Stimulated activated CD8-positive, alpha-beta memory T cell treated with anti-CD3 and anti-CD28 coated beads, Interleukin-12 subunit alpha, Interleukin-12 subunit beta, amount 100 ng/mL, for 1 hour (primary cell): ENCODE measurements around the gene NIPAL4.
"Not testable (repeated sequence)": the region's sequence is repeated elsewhere in the genome, so short reads cannot be mapped to it uniquely, and the experiment has no call there.

Experiments
- DNase-seq: peaks from one replicate; pipeline ENCODE4 v3.0.0-alpha.2; 2020; ENCODE audit warnings: low read depth

Gene NIPAL4

GRCh38 chr5:157463621-157464518, 3.9 kb downstream of the NIPAL4 start:
- no peak for DNase-seq

DNA sequence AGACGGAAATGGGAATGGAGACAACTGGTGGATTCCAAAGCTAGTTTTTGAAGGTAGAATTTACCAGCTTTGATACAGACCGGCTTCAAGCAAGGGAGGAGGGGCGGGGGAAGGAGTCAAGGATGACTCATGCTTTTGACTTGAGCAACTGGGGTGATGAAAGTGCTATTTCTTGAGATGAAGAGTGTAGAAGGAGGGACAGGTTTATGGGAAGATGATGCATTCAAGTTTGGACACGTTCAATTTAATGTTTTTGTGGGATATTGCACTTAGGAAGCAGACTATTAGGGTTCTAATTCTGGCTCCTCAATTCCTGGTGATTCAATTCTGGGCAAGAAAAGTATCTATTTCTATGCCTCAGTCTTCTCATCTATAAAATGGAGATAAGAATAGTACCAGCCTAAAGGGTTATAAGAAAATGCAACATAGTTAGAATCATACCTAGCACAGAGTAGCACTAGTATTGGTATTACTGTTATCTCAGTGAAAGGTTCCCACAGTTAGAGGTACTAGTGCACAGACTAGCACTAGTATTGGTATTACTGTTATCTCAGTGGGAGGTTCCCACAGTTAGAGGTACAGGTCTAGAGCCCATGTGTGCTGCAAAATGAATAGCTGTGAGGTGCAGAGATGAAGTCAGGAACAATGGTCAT, 4.6 kb downstream of the NIPAL4 start:
- no peak for DNase-seq

DNA sequence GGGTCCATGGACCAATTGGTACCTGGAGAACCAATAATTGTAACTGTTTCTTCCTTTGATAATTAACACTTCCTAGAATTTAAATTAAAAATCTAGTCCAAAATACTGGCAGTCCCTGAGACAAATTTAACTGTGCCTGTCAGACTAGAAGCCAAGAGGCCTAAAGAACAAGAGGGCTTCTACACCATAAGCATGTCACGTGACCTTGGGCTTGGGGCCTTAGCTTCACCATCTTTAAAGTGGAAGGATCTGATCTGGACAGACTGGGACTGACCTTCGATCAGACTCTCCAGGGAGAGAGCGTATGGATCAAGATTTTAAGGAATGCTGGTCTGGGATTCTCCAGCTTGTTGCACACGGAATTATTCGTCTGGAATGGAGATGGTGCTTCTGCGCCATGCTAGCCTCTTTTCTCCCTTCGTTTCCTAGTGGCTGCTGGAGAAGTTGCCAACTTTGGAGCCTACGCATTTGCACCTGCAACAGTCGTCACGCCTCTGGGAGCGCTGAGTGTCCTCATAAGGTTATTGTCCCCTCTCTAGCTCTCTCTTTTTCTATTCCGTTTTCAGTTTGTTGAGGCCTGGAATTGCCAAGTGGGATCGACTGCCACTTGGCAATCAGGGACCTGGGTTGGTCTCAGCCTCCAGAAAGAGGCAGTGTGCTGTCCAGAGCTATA, 8.4 kb downstream of the NIPAL4 start:
- DNase-seq, result no peak

GRCh38 chr5:157469073-157469472, 9.1 kb downstream of the NIPAL4 start:
- no peak for DNase-seq

GRCh38 chr5:157469687-157470086, 9.7 kb downstream of the NIPAL4 start:
- DNase-seq, result no peak

- DNase-seq, result no peak
These were observed 10.6 kb downstream of the NIPAL4 start for GRCh38 chr5:157470631-157471030.

- no peak for DNase-seq
These were observed 11.7 kb downstream of the NIPAL4 start for GRCh38 chr5:157471709-157472108.

DNA sequence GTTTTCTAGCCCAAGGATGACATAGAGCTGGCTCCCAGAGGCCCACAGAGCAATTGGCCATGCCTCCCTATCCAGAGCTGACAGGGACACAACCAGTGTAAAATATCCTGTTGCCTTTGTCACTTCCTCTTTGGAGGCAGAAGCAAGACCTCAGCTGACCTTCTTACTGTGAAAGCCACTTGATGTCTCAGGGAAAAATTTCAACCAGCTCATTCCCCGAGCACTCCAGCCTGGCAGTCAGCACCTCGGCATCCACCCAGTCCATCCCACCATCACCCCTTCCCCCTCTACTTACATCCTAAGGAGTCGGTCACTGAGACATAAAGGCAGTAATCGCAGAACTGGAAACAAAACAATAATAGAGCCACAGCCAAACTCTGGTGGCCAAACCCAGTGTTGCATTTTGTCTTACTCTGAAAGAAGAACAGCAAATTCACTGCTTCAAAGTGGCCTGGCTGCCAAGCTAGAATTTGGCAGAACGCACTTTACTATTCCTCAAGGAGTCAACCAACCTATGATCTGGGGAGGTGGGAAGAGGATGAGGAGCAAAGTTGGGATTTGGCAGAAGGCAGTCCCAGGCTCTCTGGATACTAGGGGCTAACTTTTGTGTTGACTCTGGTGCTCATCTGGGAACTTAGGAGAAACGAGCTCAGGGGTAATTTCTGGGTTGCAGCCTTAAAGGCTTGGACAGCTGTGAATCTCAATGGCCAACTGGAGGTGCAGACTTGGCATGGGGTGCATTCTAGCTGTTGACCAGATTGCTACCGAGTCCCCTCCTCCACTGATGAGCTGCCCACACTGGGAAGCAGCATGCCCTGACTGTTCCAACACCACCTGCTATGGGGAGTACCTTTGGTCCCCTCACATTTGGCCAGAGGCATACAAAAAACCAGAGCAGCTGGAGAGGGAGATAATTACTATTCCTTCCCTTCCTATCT, 13.6 kb downstream of the NIPAL4 start:
- no peak for DNase-seq

GRCh38 chr5:157475432-157475831, 15.4 kb downstream of the NIPAL4 start:
- no peak for DNase-seq

DNA sequence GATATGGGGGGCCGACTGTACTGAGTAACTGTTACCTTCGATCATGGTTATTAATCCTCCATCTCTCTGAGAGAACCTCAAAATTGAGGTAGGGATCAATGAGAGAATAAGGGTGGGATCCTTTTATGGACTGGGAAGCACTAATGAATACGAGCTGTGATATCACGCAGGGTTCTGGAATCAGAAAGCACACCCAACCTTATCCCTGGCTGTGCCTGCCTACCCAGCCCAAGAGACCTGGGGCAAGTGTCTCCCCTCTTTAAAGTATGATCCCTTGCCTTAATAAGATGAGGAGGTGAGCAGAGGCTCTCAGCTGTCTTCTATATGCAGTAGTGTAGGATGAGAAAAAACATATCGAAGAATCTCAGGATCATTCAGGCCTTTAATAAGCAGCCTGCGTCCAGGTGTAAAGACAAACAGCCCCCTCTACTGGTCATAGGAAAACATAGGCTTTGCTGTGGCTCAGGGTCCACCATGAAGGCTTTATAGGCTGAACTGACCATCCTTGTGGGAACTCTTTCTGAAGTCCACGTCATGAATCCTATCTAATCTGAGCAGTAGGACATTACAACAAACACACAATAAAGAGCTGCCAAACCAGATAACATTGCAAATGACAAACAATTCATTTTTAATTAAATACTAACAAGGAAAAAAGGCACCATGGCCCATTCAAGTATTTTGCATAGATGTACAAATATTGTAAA, 16.8 kb downstream of the NIPAL4 start:
- DNase-seq, result no peak

GRCh38 chr5:157477814-157478494, 17.9 kb downstream of the NIPAL4 start:
- no peak for DNase-seq

- DNase-seq, result no peak
These were observed 18.7 kb downstream of the NIPAL4 start for GRCh38 chr5:157478726-157479125.

- no peak for DNase-seq
These were observed 19.2 kb downstream of the NIPAL4 start for GRCh38 chr5:157479166-157479565.

DNA sequence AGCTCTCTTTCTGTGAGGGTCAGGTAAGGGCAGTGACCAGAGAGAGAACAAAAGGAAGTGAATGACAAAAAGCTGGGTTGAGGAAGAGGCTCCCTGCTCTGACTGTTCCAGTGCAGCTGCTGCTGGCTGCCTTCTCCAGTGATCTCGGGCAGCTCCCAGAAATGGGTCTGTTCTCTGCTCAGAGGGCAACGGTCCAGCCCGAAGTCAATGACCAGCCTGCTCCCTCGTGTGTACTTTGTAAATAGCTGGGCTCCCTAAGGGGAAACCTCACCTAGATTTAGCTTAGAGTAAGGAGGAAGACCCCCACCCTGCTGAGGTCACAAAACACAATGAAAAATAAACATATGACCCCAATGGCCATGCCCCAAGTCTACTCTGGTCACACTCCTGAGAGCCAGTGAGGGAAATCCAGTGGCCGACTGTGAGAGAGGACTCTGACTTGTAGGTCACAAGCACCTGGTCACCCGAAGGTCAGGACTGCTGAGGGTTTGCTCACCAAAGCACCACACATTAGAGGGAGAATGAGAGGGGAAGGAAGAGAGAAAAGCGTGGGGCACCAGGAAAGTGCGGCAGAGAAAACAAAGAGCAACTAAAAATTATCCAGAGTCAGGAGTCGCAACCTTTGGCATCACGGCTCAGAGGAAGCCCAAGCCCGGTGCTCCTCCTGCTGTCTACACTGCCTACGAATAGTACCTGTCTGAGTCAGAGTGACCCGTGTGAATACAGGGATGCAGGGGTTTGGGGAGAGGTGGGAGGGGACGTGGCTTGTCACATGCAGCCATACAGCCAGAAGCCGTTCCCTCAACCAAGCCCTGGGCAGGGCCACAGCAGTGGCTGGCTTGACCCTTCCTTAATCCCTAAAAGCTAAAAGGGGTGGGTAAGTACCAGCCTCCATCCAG, 19.8 kb downstream of the NIPAL4 start:
- DNase-seq, result no peak

- DNase-seq, result no peak
These were observed 21.3 kb downstream of the NIPAL4 start for GRCh38 chr5:157481265-157481664.

- DNase-seq, result no peak
These were observed 21.7 kb downstream of the NIPAL4 start for GRCh38 chr5:157481666-157482065.

GRCh38 chr5:157482702-157483101, 22.7 kb downstream of the NIPAL4 start:
- not testable (repeated sequence) for DNase-seq

DNA sequence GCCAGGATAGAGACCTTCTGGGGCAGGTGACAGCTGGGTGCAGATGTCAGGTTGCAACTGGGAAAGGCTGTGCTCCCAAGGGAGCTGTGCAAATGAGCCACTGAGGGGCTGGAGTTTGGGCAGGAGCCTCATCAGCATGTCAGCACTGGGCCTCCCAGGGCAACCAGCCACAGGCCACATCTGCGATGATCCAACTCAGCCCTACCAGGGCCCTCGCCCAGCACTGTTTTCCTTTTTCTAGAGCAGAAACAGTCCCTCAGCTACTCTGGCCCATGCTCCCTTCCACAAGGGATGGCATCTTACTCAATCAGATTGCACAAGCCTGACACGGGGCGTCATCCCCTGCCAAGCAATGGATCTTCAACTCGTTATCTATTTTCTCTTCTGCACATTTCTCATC, 24.8 kb downstream of the NIPAL4 start:
- no peak for DNase-seq

- no peak for DNase-seq
These were observed 25.3 kb downstream of the NIPAL4 start for GRCh38 chr5:157485340-157485739.
